HL-60/S4 treated with retinoic acid at 250 ng/mL for 4 days and 3 days (cell line): ENCODE measurements around the gene CCDC178.

Source experiments
- in situ Hi-C: fragments of 300-500 bp; cut with MboI; formaldehyde crosslinking; loops from 2 replicates; pipeline ENCODE4 v1.7.0; 2022; ENCODE audit warnings: low sequenced_read_pairs

Gene CCDC178

GRCh38 chr18:32891130-32891529 is 549.4 kb downstream of the CCDC178 start:
- in situ Hi-C loops = no loop called here

GRCh38 chr18:32889615-32890593 is 550.6 kb downstream of the CCDC178 start:
- in situ Hi-C loops = no loop called here

DNA sequence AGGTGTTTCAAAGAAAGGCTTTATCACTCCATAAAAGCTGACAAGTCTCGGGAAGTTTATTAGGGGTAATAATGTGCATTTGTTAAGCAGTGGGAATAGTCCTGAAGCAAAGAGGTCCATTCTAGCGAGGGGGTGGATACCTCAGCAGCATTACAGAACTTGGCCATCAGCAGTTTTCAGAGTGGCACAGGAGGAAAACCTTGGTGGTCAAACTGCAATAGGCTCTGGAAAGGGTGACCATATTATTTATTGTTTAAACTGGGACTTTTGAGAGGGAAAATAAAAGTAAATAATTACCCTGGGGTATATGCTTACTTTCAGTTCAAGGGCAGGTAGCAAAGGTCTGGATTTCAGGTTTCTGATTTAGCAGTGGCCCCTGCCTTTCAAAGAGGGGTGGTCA is 552.2 kb downstream of the CCDC178 start:
- in situ Hi-C loops = no loop called here
